Measurements from ENCODE around the gene RASSF1. TPM values are rescaled to one million over a fixed set of nuclear protein-coding genes. Genes with fewer than 3 reads are reported as not detected.
A peak's percentile ranks its signal among the peaks of the same experiment; 100 is the strongest.

Gene RASSF1
- total and polyA plus RNA-seq, 2 of the 13 experiments (the other 11 are each of a cell fraction or from before 2014, with no cell fraction given): 10.2 to 27.5 TPM

DNA sequence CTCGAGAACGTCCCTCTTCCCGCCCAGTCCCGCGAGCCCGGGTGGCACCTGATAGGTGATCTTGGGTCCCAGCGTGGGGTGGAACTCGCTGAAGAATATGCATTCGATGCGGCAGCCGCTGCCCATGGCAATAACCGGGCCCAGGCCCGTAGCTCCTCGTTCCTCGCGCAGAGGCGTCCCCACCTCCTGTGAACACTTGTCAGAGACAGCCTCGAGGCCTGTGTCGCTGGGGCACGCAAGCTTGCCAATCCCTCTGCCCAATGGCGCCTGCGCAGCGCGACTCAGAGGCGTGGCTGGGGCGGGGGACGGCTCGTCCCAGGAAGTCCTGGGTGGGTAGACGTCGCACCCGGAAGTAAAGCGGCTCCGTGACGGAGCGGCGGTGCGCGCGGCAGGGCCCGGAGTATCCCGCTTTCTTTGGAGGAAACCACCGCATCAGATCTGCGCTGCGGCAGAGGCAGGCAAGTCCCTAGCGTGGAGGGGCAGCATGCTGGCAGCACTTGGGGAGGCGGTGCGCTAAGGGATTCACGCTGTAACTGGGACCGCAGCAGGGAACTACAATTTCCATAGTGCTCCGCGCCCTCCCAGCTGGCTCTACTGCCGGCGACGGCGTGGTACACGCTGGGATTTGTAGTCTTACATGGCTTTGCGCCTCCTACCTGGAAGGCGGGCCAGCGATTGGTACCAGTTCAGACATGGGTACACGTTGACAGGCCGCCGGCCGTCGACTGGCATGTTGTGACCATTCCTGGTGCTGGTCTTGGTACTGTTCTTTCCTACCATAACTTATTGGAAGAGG lies 10.1 kb upstream of the RASSF1 start, which contains the start of the genes CYB561D2 and NPRL2 (continued):
- TF ChIP-seq, protein P1, sequence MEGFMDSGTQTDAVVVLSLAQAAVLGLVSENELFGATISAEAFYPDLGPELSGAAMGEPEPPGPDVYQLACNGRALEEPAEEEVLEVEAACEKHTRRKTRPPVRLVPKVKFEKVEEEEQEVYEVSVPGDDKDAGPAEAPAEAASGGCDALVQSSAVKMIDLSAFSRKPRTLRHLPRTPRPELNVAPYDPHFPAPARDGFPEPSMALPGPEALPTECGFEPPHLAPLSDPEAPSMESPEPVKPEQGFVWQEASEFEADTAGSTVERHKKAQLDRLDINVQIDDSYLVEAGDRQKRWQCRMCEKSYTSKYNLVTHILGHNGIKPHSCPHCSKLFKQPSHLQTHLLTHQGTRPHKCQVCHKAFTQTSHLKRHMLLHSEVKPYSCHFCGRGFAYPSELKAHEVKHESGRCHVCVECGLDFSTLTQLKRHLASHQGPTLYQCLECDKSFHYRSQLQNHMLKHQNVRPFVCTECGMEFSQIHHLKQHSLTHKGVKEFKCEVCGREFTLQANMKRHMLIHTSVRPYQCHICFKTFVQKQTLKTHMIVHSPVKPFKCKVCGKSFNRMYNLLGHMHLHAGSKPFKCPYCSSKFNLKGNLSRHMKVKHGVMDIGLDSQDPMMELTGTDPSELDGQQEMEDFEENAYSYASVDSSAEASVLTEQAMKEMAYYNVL (CRISPR knock-in tag; IDR thresholded peaks at IDR 0.05; ENCODE audit: borderline replicate concordance): peak; percentile 58; the same call in 1 of the 2 replicates
- TF ChIP-seq NKX3-1 (CRISPR knock-in tag; IDR thresholded peaks at IDR 0.05) (peak; percentile 77; the same call in 1 of the 2 replicates), SMARCC2 (IDR thresholded peaks at IDR 0.05) (no peak), IRF1 (CRISPR knock-in tag; IDR thresholded peaks at IDR 0.05; ENCODE audit: low read depth) (0 out of 2 replicates have a peak, but pooled peaks have one; percentile 63), ZMYM4 (CRISPR knock-in tag; IDR thresholded peaks at IDR 0.05) (peak; percentile 85), ZFAT (CRISPR knock-in tag; conservative IDR thresholded peaks at IDR 0.05) (peak; percentile 69; the same call in 1 of the 2 replicates), RBM39 (IDR thresholded peaks at IDR 0.05; ENCODE audit: low read depth, low read length, poor library complexity, severe bottlenecking) (peak; percentile 92), KLF6 (CRISPR knock-in tag; IDR thresholded peaks at IDR 0.05) (peak; percentile 97), EED (CRISPR knock-in tag; IDR thresholded peaks at IDR 0.05) (peak; percentile 73; the same call in 1 of the 2 replicates), ZNF253 (CRISPR knock-in tag; IDR thresholded peaks at IDR 0.05; ENCODE audit: borderline replicate concordance) (peak; percentile 95), CBFB (CRISPR knock-in tag; IDR thresholded peaks at IDR 0.05) (peak; percentile 76; the same call in 1 of the 2 replicates), ZNF780A (CRISPR knock-in tag; IDR thresholded peaks at IDR 0.05) (no peak), KLF15 (CRISPR knock-in tag; IDR thresholded peaks at IDR 0.05; ENCODE audit: borderline replicate concordance) (peak; percentile 96; the same call in 1 of the 2 replicates), PLRG1 (conservative IDR thresholded peaks at IDR 0.05) (no peak)
- TF ChIP-seq, protein P2, sequence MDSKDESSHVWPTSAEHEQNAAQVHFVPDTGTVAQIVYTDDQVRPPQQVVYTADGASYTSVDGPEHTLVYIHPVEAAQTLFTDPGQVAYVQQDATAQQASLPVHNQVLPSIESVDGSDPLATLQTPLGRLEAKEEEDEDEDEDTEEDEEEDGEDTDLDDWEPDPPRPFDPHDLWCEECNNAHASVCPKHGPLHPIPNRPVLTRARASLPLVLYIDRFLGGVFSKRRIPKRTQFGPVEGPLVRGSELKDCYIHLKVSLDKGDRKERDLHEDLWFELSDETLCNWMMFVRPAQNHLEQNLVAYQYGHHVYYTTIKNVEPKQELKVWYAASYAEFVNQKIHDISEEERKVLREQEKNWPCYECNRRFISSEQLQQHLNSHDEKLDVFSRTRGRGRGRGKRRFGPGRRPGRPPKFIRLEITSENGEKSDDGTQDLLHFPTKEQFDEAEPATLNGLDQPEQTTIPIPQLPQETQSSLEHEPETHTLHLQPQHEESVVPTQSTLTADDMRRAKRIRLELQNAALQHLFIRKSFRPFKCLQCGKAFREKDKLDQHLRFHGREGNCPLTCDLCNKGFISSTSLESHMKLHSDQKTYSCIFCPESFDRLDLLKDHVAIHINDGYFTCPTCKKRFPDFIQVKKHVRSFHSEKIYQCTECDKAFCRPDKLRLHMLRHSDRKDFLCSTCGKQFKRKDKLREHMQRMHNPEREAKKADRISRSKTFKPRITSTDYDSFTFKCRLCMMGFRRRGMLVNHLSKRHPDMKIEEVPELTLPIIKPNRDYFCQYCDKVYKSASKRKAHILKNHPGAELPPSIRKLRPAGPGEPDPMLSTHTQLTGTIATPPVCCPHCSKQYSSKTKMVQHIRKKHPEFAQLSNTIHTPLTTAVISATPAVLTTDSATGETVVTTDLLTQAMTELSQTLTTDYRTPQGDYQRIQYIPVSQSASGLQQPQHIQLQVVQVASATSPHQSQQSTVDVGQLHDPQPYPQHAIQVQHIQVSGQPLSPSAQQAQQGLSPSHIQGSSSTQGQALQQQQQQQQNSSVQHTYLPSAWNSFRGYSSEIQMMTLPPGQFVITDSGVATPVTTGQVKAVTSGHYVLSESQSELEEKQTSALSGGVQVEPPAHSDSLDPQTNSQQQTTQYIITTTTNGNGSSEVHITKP (CRISPR knock-in tag; IDR thresholded peaks at IDR 0.05; ENCODE audit: low read depth): no peak; the same call in 1 of the 2 replicates
- TF ChIP-seq, protein P3, sequence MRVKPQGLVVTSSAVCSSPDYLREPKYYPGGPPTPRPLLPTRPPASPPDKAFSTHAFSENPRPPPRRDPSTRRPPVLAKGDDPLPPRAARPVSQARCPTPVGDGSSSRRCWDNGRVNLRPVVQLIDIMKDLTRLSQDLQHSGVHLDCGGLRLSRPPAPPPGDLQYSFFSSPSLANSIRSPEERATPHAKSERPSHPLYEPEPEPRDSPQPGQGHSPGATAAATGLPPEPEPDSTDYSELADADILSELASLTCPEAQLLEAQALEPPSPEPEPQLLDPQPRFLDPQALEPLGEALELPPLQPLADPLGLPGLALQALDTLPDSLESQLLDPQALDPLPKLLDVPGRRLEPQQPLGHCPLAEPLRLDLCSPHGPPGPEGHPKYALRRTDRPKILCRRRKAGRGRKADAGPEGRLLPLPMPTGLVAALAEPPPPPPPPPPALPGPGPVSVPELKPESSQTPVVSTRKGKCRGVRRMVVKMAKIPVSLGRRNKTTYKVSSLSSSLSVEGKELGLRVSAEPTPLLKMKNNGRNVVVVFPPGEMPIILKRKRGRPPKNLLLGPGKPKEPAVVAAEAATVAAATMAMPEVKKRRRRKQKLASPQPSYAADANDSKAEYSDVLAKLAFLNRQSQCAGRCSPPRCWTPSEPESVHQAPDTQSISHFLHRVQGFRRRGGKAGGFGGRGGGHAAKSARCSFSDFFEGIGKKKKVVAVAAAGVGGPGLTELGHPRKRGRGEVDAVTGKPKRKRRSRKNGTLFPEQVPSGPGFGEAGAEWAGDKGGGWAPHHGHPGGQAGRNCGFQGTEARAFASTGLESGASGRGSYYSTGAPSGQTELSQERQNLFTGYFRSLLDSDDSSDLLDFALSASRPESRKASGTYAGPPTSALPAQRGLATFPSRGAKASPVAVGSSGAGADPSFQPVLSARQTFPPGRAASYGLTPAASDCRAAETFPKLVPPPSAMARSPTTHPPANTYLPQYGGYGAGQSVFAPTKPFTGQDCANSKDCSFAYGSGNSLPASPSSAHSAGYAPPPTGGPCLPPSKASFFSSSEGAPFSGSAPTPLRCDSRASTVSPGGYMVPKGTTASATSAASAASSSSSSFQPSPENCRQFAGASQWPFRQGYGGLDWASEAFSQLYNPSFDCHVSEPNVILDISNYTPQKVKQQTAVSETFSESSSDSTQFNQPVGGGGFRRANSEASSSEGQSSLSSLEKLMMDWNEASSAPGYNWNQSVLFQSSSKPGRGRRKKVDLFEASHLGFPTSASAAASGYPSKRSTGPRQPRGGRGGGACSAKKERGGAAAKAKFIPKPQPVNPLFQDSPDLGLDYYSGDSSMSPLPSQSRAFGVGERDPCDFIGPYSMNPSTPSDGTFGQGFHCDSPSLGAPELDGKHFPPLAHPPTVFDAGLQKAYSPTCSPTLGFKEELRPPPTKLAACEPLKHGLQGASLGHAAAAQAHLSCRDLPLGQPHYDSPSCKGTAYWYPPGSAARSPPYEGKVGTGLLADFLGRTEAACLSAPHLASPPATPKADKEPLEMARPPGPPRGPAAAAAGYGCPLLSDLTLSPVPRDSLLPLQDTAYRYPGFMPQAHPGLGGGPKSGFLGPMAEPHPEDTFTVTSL (CRISPR knock-in tag; IDR thresholded peaks at IDR 0.05; ENCODE audit: borderline replicate concordance): no peak
